Measurements from ENCODE around the gene EYS.

EYS gene

GRCh38 chr6:64263778-64264177 is 1443.2 kb downstream of the EYS start:
- no peak for TF ChIP-seq CTCF (IDR thresholded peaks at IDR 0.05; ENCODE audit: control extremely low read depth, extremely low read depth, low read depth, missing control alignments)
- CTCF ChIA-PET: interaction anchor here (1.1 to 2.0 kb wide), 2 partner anchors 9 to 17 kb away, joined by 3 to 5 read pairs; no protein-coding TSS in a partner anchor
- POLR2A ChIA-PET: no interaction called here
- no peak for DNase-seq (ENCODE audit: extremely low spot score)

- ChIA-PET CTCF (no interaction called here), POLR2A (no interaction called here)
- TF ChIP-seq CTCF (IDR thresholded peaks at IDR 0.05; ENCODE audit: control extremely low read depth, extremely low read depth, low read depth, missing control alignments): no peak
Measured at GRCh38 chr6:64259372-64259771, 1447.7 kb downstream of the EYS start.

GRCh38 chr6:64258752-64259151 is 1448.3 kb downstream of the EYS start:
- ChIA-PET POLR2A (no interaction called here), CTCF (interaction anchor here (1.6 kb wide), 1 partner anchor 10 kb away, joined by 4 read pairs; no protein-coding TSS in a partner anchor)
- no peak for DNase-seq (ENCODE audit: extremely low spot score)
- no peak for TF ChIP-seq CTCF (IDR thresholded peaks at IDR 0.05; ENCODE audit: control extremely low read depth, extremely low read depth, low read depth, missing control alignments)

More at GRCh38 chr6:64259372-64259771, 1447.7 kb downstream of the EYS start:
- DNase-seq (ENCODE audit: extremely low spot score): no peak

- CTCF ChIA-PET: interaction anchor here (0.9 to 1.6 kb wide), 2 partner anchors 9 to 10 kb away, joined by 3 to 4 read pairs; no protein-coding TSS in a partner anchor
- no peak for TF ChIP-seq CTCF (IDR thresholded peaks at IDR 0.05; ENCODE audit: control extremely low read depth, extremely low read depth, low read depth, missing control alignments)
- POLR2A ChIA-PET: no interaction called here
- DNase-seq (ENCODE audit: extremely low spot score): no peak
Measured at GRCh38 chr6:64258302-64258701, 1448.7 kb downstream of the EYS start.

- ChIA-PET CTCF (interaction anchor here (0.9 to 1.6 kb wide), 2 partner anchors 9 to 10 kb away, joined by 3 to 4 read pairs; no protein-coding TSS in a partner anchor), POLR2A (no interaction called here)
- DNase-seq (ENCODE audit: extremely low spot score): no peak
- no peak for TF ChIP-seq CTCF (IDR thresholded peaks at IDR 0.05; ENCODE audit: control extremely low read depth, extremely low read depth, low read depth, missing control alignments)
Measured at GRCh38 chr6:64257586-64257985, 1449.4 kb downstream of the EYS start.

GRCh38 chr6:64256483-64256882 is 1450.5 kb downstream of the EYS start:
- no peak for DNase-seq (ENCODE audit: extremely low spot score)
- POLR2A ChIA-PET: no interaction called here
- CTCF ChIA-PET: interaction anchor here (1.4 to 1.5 kb wide), 2 partner anchors 9 to 75 kb away, joined by 4 to 7 read pairs; no protein-coding TSS in a partner anchor
- TF ChIP-seq CTCF (IDR thresholded peaks at IDR 0.05; ENCODE audit: control extremely low read depth, extremely low read depth, low read depth, missing control alignments): no peak

Data from GM10248 (cell line).